GM12874 (cell line): ENCODE results near the gene PRR14.

Source experiments
- TF ChIP-seq, protein P1 (sequence below): IDR thresholded peaks from 2 replicates; pipeline ENCODE4 v1.5.1; 2011; ENCODE audit warnings: low read depth, mild to moderate bottlenecking, control low read depth, low read length, moderate library complexity; ENCODE audit not compliant: insufficient read depth

The PRR14 gene

DNA sequence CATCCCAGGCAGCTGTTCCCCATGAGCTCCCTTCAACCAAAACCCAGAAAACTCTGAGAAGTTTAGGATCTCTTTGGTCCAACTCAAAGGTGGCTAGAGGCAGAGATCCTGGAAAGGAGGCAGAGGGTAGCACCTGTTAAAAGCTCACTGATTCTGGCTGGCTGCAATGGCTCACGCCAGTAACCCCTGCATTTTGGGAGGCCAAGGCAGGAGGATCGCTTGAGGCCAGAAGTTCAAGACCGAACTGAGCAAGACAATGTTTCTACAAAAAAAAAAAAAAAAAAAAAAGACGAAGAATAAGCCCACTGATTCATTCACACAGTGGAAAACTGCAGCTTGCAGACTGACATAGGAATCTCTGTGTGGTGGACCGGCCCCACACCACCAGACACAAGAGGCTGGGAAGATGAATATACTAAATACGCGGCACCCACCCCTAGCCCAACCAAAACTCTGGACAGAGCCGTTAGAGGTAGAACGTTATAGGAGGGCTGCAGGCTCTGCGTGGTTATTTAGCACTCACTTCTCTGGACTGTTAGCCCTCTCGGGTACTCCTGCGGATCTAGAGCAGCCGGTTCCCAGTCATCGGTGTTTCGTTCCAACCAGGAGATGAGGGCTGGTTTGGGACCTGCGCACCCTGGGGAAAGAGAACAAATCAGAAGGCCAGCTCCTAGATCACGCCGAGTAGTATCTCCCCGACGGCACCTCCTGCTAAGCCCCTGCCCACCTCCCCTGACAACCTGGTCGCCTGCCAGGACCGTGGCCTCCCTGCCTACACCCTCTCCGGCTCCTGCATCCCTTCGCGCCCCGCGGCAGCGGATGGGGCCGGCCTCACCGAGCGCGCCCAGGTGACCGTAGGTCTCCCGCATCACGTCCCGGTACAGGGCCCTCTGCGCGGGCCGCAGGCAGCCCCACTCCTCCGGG is 41.5 kb upstream of the PRR14 start:
- TF ChIP-seq, protein P1, sequence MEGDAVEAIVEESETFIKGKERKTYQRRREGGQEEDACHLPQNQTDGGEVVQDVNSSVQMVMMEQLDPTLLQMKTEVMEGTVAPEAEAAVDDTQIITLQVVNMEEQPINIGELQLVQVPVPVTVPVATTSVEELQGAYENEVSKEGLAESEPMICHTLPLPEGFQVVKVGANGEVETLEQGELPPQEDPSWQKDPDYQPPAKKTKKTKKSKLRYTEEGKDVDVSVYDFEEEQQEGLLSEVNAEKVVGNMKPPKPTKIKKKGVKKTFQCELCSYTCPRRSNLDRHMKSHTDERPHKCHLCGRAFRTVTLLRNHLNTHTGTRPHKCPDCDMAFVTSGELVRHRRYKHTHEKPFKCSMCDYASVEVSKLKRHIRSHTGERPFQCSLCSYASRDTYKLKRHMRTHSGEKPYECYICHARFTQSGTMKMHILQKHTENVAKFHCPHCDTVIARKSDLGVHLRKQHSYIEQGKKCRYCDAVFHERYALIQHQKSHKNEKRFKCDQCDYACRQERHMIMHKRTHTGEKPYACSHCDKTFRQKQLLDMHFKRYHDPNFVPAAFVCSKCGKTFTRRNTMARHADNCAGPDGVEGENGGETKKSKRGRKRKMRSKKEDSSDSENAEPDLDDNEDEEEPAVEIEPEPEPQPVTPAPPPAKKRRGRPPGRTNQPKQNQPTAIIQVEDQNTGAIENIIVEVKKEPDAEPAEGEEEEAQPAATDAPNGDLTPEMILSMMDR, result no peak

DNA sequence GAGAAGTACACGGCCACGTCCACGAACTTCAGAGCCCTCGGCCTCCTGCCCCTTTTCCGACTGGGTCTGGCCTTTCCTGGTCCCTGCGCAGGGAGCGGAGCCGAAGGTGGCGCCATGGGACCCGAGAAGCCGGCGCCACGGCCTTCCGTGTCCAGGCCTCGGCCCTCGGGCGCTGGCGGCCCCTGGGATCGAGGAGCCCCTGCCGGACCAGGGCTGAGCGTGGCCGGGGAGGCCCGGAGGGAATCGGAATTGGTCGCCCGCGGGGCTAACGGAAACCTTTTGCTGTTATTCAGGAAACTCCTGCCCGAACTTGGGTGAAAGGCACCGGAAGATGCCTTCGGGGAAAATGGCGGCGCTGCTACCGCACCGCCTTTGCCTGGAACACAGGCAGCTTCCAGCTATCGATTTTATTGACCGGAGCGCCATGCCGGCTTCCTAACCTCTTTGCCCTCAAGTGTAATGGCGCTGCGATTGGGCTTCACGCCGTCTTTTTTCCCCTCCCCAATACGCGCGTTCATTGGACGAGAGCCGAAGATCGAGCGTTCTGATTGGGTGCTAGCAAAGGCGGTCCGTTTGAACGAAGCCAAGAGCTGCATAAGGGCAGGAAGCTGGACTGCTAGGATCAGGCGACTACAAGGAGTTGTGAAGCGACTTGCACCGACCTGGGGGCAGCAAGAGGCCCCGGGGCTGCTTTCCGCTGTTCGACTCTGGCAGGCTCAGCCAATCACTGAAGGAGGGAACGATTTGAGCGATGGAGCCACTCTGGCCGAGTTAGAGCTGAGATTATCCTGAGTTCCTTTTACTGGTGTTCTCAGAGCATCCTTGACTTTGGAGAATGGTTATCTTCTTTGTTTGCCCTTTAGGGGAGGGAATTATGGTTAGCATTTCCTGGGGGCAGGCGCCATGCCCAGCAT is 40.6 kb upstream of the PRR14 start, which contains the start of gene ZNF689:
TSS of gene ZNF689 (minus strand) at position 464 of the 914 bp plus-strand sequence. CDS start at position 116, 348 bp downstream.
- TF ChIP-seq, protein P1, result no peak

DNA sequence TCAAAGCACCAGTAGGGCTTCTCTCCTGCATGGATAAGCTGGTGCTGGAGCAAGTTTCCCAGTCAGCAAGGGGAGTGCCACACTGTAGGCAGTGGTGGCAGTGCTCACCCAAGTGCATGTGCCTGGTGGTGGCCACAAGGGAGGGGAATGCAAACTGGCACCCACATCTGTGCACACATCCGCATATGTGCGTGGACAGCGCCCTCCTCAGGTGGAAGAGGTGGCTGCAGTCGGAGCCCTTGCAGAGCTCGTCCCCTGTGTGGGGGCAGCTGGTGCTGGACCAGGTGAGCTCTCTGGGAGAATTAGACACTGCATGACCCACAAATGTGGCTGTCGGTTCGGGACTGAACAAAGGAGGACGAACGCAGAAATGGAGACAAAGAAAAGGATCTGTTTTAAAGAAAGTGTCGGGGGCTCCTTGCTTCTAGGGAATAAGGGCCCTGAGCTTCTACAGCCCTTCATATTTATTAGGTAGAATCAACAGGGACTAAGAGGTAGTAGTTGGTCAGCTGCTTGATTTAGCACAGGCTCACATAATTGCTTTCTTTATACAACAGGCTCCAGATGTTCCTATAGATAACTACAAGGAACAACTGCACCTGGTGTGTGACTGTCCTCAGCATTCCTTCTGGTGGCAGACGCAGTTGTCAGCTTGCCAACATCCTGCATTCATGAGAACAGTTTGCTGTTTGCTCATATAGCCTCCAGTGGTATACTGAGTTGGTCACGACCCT is 35.2 kb upstream of the PRR14 start:
- TF ChIP-seq, protein P1, result peak; percentile 84

DNA sequence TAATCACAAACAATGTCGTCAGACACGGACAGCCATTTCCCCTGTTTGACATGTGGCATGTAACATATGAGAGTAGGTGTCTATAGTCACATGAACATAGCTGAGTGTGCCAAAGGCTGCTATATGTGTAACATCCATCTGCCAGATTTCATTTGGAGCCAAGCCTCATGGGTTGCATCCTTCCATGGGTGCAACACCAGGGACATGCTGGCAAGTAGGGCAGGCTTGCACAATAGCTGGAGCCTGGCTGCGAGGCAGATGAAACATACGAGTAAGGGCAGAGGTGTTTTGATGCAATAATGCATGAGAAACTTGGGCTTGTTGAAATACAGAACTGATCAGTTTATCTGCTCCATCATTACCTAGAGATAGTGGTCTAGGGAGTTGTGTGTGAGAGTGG is 31.6 kb upstream of the PRR14 start:
- TF ChIP-seq, protein P1, result no peak

DNA sequence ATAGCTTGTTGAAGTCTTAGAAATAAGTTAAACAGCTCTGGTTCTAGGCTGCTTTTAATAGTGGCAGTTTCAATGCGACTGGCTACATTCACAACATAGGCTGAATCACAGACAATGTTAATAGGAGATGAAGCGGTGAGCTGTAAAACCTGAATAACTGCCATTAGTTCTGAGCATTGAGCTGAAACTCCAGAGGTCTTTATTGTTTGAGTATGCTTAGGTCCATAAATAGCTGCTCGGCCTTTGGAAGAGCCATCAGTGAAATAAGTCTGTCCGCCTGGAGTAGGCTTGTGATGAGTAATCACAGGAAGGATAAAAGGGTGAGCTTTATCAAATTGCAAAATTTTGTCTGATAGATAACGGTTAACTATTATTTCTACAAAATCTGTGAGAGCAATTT is 31.1 kb upstream of the PRR14 start:
- TF ChIP-seq, protein P1, result no peak

DNA sequence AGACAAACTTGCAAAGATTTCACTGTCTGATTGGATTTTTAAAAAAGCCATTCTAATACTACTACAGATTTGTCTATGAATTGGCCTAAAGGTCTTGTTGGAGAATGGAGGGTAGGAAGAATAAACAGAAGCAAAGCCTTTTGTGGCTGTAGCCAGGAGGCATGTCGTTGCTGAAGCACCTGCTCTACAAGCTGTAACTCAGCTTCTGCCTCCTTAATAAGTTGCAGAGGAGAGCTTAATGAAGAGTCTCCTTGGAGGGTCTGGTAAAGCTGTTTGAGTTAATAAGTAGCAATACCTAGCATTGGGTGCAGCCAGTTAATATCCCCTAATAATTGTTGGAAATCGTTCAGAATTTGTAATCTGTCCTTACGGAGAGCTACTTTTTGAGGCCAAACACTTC is 30.6 kb upstream of the PRR14 start:
- TF ChIP-seq, protein P1, result no peak
